ENCODE data around the gene C19orf33. TPM values are rescaled to one million over a fixed set of nuclear protein-coding genes. Genes with fewer than 3 reads are reported as not detected.

Gene C19orf33
- total and polyA plus RNA-seq, 2 of the 8 experiments (the other 6 are each of a cell fraction or from before 2014, with no cell fraction given) = 6.0 to 36.0 TPM

DNA sequence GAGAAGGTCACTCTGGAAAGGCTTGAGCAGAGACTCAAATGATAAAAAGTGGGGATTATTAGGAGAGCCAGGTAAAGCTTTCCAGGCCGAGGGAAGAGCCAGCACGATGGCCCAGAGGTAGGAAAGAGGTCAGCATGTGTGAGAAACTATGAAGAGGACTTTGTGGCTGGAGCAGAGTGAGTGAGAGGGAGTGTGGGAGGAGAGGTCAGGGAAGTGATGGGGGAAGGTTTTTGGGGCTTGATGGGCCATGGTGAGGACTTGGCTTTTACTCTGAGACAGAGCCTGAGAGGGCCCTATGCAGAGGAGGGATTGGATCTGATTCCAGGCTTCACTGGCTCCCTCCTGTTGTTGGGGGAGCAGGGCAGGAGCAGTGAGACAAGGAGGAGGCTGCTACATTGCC, 36.9 kb downstream of the C19orf33 start (continued):
- TF ChIP-seq BCL11A (IDR thresholded peaks at IDR 0.05; ENCODE audit: low read depth in 2 of 2, low read length in 2 of 2) (no peak), KDM5A (IDR thresholded peaks at IDR 0.05; ENCODE audit: low read length) (no peak)
- TF ChIP-seq, protein P1, sequence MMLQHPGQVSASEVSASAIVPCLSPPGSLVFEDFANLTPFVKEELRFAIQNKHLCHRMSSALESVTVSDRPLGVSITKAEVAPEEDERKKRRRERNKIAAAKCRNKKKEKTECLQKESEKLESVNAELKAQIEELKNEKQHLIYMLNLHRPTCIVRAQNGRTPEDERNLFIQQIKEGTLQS (IDR thresholded peaks at IDR 0.05; ENCODE audit: insufficient read depth, low read depth, low read length) = no peak

Data from H1 (cell line).